Activated T-helper 1 cell treated with anti-CD3 and anti-CD28 coated beads, Interleukin-2, amount 50 U/mL, for 16 hours (primary cell): ENCODE results near the gene MATK.

Experiments used
- DNase-seq, 2 donors: peaks; one replicate each; pipeline ENCODE4 v3.0.0-alpha.2; 2020; ENCODE audit warnings: low read depth in 1 of 2, low spot score in 1 of 2

MATK gene

DNA sequence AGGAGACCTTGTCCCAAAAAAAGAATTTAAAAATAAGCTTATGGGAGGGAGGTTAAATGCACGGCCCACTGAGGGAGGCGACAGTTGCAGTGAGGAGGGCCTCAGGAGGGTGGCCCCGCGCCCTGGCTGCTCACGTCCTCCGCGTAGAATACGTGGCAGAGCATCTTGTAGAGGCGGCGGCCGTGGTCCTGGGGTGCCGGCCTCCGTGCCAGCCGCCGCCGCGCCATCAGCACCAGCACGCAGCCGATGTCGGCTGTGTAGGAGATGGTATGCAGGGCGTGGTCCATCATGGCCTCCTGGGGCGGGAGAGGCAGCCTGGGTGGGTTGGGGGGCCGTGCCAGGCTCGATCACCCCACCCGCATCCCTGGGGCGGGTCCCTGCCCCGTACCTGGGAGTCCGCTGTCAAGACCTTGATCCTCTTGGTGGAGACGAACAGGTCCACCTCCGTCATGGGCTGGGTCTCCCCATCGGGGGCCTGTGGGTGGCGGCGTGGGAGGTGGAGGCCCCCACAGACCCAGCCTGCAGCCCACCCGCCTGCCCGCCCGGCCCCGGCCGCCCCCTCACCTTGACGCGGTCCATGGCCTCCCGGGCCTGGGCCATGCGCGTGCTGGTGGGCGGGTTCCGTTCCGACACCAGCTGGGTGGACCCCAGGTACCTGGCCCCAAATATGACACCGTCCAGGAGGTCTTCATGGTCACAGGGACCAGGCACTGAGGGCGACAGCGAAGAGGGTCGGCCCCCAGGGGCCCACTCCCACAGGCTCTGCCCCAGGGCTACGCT, 32.4 kb downstream of the MATK start:
- DNase-seq, result no peak

DNA sequence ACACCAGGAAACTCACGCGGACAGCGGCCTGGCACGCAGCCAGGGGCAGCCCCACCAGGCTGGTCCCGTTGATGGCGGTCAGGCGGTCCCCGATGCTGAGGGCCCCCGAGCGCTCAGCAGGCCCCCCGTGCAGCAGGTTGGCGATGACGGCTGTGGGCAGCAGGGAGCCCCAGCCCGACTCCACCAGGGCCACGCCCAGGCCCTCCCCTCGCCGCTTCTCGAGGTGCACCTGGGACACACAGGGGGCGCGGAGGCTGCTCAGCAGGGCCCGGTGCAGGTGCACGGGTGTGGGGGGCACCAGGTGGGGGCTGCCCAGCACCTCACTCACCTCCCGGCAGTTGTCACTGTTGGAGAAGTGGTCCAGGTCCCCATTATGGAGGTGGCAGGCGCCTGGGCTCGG, 33.7 kb downstream of the MATK start:
- DNase-seq, result no peak

DNA sequence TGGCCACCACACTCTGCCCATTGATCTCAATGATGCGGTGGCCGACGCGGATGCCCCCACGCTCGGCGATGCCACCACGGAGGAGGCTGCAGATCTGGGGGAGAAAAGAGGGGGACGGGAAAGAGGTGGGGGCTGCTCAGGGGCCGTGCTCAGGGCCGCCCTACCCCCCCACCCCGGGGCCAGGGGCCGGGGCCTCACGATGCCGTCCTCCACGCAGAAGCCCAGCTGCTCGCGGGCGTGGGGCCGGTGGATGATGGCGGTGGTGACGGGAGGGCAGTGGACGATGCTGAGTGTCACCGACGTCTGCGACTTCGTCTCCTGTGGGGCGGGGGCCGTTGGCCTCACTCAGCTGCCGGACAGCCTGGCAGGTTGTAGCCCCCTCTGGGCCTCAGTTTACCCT, 34.9 kb downstream of the MATK start:
- no peak for DNase-seq

DNA sequence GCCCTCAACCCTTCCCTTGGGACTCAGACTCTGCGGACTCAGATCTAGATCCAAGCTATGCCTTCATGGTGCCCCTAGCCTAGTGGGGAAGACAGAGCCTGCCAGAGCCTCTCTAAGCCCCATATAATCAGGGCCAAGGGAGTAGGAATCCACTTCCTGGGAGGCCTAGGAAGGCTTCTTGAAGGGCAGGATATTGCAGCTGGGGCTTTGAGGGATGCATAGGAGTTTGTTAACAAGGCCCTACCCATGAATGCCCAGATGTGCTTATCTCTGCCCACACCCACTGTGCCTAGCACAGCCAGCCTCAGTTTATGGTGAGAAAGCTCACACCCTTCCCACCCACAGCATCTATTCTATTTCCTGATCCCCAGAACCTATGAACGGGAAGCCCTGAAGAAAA, 36.0 kb downstream of the MATK start:
- DNase-seq, result no peak

GRCh38 chr19:3748965-3749364, 37.2 kb downstream of the MATK start:
- DNase-seq, result no peak

DNA sequence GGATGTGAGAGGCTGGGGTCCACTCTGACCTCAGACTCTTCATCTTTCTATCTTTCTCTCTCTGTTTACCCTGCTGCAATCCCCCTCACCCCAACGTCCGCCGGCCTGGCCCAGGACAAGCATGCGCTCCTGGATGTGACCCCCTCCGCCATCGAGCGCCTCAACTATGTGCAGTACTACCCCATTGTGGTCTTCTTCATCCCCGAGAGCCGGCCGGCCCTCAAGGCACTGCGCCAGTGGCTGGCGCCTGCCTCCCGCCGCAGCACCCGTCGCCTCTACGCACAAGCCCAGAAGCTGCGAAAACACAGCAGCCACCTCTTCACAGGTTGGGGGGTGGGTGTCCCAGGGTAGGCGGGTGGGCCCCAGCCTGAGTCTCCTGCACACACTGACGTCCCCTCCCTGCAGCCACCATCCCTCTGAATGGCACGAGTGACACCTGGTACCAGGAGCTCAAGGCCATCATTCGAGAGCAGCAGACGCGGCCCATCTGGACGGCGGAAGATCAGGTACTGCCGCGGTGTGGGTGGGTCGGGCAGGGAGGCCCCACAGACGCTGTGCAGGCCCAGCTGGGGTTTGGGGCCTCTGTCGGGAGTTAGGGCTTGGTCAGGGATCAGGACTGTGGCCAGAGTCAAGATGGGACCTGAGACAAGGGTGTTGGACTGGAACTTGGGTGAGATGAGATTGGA, 39.7 kb downstream of the MATK start:
- DNase-seq, result no peak

DNA sequence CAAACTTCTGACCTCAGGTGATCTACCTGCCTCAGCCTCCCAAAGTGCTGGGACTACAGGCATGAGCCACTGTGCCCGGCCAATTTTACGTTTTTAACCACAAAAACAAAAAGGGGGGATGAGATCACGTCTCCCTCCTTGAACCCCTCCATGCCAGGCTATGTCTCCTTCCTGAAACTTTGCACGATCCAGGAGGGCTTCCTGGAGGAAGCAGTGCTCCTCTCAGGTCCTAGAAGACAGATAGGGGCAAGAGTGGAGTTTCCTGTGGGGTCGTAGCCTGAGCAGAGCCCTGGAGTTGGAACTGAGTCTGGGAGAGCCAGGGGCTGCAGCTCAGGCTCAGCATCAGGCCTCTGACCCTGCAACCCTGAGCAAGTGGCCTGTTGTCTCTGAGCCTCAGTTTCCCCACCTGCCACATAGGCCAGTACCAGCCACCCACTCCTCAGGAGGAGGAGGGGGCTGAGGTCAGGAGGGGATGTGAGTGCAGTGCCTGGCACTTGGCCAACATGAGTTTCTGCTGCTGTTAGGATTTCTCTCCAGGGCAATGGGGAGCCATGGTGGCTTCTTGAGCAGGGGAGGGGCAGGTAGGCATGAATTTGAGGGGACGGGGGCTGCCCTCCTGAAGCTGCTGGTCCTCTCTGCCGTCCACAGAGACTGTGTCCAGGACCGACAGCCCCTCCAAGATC, 40.7 kb downstream of the MATK start:
- DNase-seq, result no peak

DNA sequence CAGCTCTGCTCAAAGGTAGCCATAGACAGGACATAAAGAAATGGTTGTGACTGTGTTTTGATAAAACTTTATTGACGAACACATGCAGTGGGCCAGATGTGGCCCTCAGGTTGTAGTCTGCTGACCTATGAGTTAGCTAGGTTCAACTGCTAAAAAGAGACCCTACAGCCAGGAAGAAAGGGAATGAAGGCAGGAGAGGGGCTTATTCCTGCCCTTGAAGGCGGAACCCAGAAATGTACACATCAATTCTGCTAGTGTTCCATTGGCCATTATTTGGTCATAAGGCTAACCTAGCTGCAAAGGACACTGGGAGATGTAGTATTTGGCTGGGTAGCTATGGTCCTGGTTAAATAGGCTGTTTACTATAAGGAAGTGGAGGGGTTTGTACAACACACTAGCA, 42.7 kb downstream of the MATK start:
- DNase-seq, result no peak

DNA sequence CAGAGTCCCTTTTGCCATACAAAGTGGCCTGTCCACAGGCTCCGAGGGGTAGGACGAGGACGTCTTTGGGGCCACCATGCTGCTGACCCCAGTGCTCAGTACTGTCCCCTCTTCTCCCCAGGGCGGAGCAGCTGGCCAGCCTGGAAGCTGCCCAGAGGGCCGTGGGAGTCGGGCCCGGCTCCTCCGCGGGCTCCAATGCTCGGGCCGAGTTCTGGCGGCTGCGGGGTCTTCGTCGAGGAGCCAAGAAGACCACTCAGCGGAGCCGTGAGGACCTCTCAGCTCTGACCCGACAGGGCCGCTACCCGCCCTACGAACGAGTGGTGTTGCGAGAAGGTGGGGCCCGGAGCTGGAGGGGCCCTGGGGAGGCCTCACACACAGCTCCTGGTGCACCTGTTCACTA, 45.8 kb downstream of the MATK start:
- DNase-seq, result no peak

DNA sequence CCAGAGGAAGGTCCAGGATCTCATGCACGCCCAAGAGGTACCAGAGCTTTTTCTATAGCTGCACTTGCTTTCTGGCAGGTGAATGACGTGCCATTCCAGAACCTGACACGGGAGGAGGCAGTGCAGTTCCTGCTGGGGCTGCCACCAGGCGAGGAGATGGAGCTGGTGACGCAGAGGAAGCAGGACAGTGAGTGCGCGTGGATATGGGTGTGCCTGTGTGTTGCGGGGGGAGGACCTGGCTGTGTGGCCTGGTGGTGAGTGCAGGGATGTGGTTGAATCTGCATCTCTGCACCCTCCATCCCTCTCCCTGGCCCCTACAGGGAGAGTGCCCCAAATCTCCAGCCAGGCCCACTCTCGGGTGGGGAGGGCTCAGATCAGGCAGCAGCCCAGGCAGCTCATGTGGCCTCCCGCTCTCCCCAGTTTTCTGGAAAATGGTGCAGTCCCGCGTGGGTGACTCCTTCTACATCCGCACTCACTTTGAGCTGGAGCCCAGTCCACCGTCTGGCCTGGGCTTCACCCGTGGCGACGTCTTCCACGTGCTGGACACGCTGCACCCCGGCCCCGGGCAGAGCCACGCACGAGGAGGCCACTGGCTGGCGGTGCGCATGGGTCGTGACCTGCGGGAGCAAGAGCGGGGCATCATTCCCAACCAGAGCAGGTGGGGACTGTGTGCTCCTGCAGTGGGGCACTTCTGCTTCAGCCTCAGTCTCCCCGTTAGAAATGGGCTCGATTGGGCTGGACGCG, 47.5 kb downstream of the MATK start:
- no peak for DNase-seq

- DNase-seq, result no peak
Observed at GRCh38 chr19:3737487-3738205, 48.5 kb downstream of the MATK start.

DNA sequence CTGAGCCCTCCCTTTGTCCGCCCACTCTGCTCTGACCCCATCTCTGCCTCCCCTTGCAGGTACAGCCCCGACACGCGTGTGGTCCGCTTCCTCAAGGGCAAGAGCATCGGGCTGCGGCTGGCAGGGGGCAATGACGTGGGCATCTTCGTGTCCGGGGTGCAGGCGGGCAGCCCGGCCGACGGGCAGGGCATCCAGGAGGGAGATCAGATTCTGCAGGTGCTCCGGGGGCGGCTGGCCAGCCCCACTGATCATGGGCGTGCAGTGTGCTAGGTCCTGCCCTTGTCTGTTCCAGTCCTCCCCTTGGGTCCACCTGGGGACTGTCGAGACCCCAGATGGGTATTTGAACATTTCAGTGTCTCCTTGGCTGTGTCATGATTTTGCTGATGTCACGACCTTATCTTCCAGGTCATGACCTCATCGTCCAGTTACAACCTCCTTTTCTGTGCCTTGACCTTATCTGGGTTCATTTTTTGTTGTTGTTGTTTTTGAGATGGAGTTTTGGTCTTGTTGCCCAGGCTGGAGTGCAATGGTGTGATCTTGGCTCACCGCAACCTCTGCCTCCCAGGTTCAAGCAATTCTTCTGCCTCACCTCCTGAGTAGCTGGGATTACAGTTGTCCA, 50.0 kb downstream of the MATK start:
- no peak for DNase-seq

DNA sequence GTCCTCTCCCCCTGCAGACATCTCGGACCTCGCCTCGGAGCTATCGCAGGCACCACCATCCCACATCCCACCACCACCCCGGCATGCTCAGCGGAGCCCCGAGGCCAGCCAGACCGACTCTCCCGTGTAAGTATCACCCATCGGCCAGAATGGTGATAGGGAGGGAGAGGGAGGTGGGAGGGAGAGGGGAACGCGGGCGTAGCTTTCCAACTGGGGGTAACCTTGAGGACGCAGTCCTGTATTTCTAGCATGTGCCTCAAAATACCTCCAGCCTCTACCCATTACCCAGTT, 51.9 kb downstream of the MATK start:
- no peak for DNase-seq

DNA sequence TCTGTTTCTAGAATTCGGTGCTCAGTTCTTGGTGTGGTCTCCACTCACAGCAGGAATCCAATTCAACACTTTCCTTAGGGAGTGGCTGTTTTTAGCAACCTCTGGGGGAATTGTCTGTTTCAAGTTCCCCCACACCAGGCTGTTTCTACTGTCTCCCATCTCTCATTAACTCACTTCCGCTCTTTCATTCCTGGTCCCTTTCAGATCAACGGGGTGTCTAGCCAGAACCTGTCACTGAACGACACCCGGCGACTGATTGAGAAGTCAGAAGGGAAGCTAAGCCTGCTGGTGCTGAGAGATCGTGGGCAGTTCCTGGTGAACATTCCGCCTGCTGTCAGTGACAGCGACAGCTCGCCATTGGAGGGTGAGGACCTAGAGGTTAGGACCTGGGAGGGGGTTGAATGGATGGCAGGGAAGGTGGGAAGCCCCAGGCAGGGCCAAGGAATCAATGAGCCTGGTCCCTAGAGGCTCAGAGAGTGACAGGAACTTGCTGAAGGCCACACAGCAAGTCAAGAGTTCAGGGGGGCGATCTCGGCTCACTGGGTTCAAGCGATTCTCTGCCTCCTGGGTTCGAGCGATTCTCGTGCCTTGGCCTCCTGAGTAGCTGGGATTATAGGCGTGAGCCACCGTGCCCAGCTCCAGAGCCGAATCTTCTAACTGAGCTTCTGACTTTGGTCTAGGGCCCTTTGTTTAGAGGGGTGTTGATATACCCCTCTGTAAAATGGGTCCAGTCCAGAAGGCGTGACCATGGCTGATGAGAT, 52.5 kb downstream of the MATK start:
- DNase-seq, result no peak

DNA sequence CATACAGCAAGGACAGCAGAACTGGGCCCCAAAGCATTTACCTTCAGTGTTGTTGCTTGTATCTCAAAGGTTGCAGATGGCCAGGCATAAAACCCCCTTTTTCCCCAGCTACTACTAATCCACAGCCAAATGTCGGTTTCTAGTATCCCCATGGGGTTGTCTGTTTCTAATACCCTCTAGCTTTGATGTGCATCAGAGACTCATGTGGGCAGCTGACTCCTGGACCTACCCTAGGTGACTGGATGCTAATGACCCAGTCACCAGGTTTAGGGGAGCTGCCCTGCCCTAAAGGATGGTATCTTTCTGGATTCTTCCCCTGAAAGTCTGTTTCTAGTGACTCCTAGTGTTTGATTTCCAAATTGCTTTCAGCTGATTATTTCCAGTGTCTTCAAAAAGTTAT, 54.1 kb downstream of the MATK start:
- DNase-seq, result no peak

GRCh38 chr19:3730457-3730958, 55.7 kb downstream of the MATK start:
- no peak for DNase-seq
